GM19328 (cell line): ENCODE data around the gene STIL.
"Not testable (repeated sequence)": the region's sequence is repeated elsewhere in the genome, so short reads cannot be mapped to it uniquely, and the experiment has no call there.

ENCODE experiments used
- ATAC-seq: cut with Tn5 transposase; IDR thresholded peaks from one replicate; pipeline ENCODE4 v1.9.1; 2021; ENCODE audit warnings: mild to moderate bottlenecking, moderate library complexity; ENCODE audit not compliant: unreplicated experiment

Gene STIL

DNA sequence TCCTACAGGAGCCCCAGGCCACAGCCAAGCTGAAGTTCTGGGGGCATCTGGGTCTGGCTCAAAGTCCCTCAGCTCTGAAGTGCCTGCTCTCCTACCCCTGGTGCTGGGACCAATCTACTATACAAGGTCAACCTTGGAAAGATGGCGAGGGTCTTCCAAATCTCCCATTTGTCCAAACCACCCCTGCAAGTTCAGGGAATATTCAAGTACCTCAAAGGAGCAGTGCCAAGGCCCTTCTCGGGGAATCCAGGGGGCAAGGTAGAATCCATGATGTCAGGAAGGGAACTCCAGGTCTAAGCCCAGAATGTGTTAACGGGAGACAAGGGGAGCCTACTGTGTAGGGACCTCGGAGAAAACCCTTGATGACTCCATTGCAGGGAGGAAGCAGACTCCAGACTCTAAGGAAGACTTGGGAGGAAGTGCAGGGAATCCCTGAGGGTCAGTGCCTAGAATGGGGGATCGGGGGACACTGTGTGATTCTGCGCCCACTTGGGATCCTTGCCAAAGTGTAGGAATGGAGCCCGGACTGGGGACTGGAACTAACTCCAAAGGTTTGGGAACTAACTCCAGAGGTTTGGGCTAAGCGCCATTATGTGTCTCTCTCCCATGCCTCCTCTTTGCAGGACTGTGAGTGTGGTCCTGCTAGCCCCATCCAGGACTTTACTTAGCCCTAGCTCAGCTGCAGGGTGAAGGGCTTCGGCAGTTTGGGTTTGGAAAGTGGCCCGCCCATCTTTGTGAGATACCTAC is 90.6 kb downstream of the STIL start:
- ATAC-seq: no peak

- ATAC-seq: no peak
Observed at GRCh38 chr1:47222476-47222875, 91.5 kb downstream of the STIL start.

DNA sequence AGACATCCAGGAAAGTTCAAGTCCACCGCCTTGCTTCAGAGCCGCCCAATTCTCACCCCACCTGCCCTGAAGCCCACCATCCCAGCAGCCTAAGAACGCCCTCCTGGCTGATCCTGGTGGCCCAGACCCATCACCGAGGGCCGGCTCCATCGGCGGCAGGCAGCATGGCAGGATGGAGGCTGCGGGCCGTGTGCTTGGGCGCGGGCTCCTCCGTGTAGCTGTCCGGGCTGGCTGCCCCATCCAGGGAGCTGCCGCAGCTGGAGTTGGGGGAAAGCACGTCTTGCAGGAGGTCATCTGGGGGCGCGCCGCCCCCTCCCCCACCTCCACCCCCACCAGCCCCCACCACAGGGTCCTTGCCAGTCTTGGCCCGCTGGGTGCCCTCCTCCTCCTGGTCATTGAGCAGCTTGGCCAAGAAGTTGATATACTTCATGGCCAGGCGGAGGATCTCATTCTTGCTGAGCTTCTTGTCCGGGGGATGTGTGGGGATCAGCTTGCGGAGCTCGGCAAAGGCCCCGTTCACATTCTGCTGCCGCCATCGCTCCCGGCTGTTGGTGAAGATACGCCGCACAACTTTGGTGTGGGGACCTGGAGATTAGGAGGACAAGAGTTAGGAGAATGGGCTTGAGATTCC is 94.2 kb downstream of the STIL start:
- ATAC-seq: no peak

DNA sequence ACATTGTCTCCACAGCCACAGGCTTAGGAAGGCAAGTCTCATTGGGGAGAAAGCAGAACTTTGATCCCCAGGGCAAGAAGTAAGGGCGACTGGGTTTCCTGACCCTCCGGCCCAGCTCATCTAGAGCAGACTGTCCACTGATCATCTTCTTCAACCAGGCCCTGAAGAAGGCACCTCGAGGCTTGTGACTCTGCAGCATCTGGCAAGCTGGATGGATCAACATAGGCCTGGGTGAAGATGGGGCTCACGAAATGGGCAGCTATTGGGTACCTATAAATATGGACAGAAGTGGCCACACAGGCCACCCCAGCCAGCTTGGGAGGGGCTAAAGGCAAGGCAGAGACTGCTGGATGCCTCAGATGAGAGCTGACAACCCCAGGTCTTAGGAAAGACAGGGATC is 94.9 kb downstream of the STIL start:
- no peak for ATAC-seq

DNA sequence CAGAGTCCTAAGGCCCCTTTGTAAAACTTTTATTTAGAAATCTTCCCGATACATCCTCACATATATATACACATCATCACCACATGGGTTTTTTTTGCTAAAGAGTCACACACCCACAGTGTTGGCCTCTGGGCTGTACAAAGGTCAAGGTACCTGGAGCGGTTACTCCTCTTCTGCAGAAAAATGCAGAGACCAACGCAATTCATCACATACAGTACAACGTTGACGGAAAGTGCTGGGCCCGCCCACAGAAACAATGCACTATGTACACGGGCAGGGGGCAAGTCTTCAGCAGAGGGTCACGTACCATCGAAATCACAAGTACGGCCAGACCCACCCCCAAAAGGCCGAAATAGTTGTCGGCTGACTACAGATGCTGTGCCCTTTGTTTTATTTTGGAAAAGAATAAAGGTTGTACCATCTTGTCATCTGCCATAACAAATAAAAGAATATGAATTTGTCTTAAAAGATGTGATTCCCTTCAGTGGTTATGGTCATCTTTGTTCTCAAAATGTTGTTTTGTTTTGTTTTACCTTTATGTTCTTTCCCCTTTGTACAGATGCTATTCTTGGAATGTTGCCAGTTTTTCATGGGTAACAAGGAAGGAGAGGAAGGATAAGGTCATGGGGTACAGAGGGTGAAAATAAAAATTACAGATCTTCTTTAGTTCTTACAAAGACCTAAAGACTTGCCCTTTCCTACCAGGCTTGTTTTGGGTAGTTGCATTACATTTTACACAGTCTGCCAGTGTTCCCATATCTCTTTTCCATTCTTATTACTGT is 97.5 kb downstream of the STIL start:
- no peak for ATAC-seq

DNA sequence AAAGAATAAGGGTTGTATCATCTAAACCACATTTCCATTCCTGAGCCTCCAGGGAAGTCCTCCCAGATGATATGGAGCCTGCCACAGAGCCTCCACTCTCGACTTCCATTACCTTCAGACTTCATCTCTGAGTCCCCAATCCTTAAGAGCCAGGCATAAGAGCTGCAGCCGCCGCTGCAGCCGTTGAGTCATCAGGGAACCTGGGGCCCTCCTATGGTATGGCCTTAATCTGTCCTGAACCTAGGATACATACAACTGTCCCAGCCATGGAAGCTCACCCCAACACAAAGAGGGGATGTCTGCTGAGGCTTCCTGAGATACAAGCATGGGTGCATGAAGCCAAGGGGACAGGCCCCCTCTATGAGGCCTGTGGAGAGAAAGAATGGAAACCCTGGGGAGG is 98.2 kb downstream of the STIL start:
- ATAC-seq: no peak

DNA sequence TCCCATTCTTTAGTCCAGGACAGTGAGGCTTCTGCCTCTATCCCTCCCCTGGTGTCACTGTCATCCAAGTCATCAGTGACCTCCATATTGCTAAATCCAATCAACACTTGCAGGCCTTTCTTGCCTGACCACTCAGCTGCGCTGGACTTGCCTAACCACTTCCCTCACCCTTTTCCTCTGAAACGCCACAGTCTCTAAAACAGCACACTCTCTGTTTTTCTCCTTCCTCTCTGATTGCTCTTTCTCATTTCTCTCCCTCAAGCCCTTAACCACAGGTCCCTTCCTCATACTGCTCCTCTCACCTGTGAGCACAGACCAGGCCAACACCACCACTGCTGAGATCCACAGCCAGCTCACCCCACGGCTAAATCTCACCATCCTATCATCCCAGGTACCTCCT is 99.4 kb downstream of the STIL start:
- ATAC-seq: no peak

GRCh38 chr1:47213230-47213963 is 100.5 kb downstream of the STIL start:
- no peak for ATAC-seq

- ATAC-seq: no peak
Observed at GRCh38 chr1:47212636-47213229, 101.2 kb downstream of the STIL start.

DNA sequence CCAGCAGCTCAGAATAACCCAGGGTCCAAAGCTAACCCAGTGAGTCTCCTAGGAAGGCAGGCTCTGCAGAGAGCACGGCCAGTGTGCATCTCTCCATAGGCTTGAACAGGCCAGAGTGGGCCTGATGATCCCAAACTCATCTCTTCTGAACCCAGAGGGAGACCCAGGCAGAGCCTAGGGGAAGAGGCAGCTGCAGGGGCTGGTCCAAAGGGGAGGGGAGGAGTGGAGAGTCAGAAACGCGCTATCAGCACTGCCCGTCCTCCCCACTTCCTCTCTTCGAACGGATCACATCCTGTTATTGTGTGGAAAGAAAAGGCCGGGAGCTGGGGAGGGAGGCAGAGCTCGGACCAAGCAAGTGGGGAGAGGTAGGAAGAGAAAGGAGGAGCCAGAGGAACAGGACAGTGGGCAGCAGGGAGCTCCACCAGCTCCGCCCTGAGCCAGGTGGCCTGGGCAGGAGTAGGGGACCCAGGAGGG is 102.1 kb downstream of the STIL start:
- ATAC-seq: no peak

- ATAC-seq: no peak
Observed at GRCh38 chr1:47210666-47211065, 103.3 kb downstream of the STIL start.

DNA sequence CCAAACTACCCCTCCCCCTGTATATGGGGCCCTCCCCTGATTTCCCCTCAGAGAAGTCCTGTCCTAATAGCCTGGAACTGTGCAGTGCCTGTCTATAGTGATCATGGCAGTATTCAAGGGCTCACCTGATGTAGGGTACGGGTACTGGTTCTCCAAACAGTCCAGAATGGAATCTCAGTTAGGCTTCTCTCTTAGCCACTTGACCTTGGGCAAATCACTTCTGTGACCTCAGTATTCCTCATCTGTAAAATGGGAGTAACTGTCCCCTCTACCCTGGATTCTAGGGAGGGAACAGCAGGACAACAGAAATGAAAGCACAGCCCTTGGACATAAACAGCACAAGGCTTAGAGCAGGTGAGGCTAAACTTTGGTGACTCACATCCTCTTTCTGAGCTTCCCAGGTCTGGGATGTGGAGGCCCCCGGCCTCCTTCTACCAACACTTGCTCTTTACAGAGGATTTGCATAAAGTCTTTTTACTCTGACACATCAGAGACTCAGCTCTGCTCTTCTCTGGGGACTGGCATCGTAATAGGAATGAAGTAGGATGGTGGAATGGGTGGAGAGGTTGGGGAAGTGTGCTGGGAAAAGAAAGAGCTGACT is 104.1 kb downstream of the STIL start:
- ATAC-seq: no peak

DNA sequence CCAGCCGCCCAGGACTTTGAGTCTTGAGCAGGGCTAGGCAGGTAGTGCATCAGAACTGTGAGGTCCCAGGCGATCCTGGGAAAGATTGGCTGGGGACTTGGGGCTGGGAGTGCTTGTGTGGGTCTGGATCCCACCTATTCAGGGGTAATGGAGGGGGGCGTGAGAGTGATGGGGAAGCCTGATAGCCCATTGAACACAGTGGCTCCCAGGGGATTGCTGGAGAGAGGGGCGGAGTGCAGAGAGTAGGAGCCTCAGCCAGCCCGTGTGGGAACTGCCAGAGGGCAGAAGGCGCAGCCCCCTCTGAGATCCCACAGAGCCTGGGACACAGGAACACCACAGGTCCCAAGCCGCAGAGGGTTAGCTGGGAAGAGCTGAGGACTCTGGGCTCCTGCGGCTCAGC is 104.9 kb downstream of the STIL start:
- ATAC-seq: no peak

DNA sequence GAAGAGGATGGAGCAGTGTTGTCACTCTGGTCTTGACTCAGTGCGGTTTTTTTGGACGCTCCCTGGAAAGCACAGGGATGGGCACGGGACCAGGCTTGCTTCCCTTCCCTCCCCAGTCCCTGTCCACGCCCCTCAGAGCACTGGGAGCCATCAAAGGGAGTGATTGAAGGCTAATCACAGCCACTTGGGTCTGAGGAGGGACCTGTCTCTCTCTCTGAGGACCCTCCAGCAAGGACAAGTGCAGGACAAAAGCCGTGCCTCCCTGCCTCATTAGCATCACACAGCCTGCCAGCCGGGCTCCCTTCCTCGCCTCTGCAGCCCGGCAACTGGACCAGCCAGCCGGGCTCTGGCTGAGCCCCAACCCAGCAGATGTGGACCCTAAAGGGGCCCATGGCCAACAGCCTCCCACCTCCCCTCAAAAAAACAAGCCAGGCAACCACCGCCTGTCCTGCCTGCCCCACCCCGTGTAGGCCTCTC is 105.5 kb downstream of the STIL start:
- ATAC-seq: no peak

- ATAC-seq: no peak
Observed at GRCh38 chr1:47207803-47208373, 106.1 kb downstream of the STIL start.

DNA sequence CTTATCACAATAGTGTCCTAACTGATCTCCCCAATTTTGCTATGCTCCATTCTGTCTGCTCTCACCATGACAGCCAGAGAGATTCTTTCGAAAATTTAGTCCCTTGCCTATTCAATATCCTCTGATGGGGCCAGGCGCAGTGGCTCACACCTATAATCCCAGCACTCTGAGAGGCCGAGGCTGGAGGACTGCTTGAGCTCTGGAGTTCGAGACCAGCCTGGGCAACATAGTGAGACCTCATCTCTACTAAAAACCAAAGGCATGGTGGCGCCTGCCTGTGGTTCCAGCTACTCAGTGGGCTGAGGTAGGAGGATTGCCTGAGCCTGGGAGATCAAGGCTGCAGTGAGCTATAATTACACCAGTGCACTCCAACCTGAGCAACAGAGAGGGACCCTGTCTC is 108.0 kb downstream of the STIL start:
- ATAC-seq: no peak

GRCh38 chr1:47203504-47203903 is 110.4 kb downstream of the STIL start:
- not testable (repeated sequence) for ATAC-seq

GRCh38 chr1:47201179-47201578 is 112.8 kb downstream of the STIL start:
- ATAC-seq: no peak
